Measurements from ENCODE around the gene SRC.

SRC gene

DNA sequence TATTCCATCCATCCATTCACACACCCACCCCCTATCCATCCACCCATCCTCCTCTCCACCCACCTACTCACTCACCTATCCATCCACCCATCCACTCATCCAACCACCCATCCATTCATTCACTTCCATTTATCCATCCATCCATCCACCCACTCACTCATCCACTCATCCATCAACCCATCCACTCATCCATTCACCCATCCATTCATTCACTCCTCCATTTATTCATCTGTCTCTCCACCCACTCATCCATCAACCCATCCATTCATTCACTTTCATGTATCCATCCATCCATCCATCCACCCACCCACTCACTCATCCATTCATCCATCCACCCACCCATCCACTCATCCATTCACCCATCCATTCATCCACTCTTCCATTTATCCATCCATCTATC lies 84.1 kb downstream of the SRC start:
- DNase-seq (ENCODE audit: low read depth in 1 of 2, low spot score in 1 of 2), result no peak
- Histone ChIP-seq H3K4me3 (replicated peaks; ENCODE audit: insufficient read depth, low read length) (no peak overlapping the region), H3K27ac (replicated peaks) (no peak overlapping the region), H3K27me3 (ENCODE audit: insufficient read depth, poor library complexity, severe bottlenecking) (peaks cover 6% of the 10 kb centered on the region)
- TF ChIP-seq, protein P1, sequence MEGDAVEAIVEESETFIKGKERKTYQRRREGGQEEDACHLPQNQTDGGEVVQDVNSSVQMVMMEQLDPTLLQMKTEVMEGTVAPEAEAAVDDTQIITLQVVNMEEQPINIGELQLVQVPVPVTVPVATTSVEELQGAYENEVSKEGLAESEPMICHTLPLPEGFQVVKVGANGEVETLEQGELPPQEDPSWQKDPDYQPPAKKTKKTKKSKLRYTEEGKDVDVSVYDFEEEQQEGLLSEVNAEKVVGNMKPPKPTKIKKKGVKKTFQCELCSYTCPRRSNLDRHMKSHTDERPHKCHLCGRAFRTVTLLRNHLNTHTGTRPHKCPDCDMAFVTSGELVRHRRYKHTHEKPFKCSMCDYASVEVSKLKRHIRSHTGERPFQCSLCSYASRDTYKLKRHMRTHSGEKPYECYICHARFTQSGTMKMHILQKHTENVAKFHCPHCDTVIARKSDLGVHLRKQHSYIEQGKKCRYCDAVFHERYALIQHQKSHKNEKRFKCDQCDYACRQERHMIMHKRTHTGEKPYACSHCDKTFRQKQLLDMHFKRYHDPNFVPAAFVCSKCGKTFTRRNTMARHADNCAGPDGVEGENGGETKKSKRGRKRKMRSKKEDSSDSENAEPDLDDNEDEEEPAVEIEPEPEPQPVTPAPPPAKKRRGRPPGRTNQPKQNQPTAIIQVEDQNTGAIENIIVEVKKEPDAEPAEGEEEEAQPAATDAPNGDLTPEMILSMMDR (IDR thresholded peaks at IDR 0.05; ENCODE audit: insufficient read depth, low read length), result no peak
- TF ChIP-seq, protein P2, sequence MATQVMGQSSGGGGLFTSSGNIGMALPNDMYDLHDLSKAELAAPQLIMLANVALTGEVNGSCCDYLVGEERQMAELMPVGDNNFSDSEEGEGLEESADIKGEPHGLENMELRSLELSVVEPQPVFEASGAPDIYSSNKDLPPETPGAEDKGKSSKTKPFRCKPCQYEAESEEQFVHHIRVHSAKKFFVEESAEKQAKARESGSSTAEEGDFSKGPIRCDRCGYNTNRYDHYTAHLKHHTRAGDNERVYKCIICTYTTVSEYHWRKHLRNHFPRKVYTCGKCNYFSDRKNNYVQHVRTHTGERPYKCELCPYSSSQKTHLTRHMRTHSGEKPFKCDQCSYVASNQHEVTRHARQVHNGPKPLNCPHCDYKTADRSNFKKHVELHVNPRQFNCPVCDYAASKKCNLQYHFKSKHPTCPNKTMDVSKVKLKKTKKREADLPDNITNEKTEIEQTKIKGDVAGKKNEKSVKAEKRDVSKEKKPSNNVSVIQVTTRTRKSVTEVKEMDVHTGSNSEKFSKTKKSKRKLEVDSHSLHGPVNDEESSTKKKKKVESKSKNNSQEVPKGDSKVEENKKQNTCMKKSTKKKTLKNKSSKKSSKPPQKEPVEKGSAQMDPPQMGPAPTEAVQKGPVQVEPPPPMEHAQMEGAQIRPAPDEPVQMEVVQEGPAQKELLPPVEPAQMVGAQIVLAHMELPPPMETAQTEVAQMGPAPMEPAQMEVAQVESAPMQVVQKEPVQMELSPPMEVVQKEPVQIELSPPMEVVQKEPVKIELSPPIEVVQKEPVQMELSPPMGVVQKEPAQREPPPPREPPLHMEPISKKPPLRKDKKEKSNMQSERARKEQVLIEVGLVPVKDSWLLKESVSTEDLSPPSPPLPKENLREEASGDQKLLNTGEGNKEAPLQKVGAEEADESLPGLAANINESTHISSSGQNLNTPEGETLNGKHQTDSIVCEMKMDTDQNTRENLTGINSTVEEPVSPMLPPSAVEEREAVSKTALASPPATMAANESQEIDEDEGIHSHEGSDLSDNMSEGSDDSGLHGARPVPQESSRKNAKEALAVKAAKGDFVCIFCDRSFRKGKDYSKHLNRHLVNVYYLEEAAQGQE (IDR thresholded peaks at IDR 0.05; ENCODE audit: insufficient replicate concordance, low read depth), result no peak
- no peak for TF ChIP-seq POLR2AphosphoS5 (IDR thresholded peaks at IDR 0.05; ENCODE audit: low read depth)

DNA sequence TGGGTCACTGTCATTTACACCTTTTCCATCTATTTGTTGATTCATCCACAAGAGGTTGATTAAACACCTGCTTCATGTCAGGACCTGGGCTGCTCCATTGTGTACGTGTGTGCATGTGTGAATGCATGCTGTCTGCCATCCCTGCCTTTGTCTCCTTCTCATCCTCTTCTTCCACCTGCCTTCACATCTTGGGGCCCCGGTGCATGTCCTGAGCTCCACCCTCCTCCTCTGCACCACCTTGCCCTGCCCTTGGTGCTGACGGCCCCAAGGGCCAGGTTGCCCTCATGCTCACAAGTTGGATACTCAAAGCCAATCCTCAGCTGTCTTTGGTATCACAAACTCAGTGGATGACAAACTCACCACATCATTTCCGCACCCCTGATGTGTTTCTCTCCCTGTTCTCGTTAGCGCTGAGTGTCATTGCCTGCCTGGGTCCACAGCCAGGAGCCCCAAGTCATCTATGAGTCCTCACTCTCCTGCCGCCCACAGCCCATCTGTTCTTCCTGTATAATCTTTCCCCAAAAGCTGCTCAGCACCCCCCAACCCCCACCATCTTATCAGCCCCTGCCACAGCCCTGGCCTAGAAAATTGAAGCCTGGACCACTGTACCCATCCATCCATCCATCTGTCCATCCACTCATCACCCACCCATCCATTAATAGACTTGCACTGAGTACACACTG lies 85.0 kb downstream of the SRC start:
- DNase-seq (ENCODE audit: low read depth in 1 of 2, low spot score in 1 of 2), result no peak
- no peak overlapping the region for H3K27ac ChIP-seq (replicated peaks)
- H3K4me3 ChIP-seq (replicated peaks; ENCODE audit: insufficient read depth, low read length), result no peak overlapping the region
- TF ChIP-seq POLR2AphosphoS5 (IDR thresholded peaks at IDR 0.05; ENCODE audit: low read depth), result no peak
- H3K27me3 ChIP-seq (ENCODE audit: insufficient read depth, poor library complexity, severe bottlenecking), result peaks cover 3% of the 10 kb centered on the region

DNA sequence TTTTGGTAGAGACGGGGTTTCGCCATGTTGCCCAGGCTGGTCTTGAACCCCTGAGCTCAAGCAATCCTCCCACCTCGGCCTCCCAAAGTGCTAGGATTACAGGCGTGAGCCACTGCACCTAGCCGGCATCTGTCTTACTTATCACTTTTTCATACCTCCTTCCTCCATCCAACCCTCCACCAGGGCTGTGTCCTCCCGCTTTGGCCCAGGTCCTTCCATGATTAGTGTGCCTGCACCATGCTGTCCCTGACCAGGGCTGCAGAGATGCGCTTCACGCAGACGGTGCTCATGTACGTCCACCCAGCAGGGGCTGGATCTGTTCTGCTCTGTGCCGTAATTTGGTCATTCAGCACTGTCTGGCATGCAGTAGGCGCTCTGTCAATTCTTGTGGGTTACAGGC lies 85.8 kb downstream of the SRC start:
- no peak overlapping the region for H3K4me3 ChIP-seq (replicated peaks; ENCODE audit: insufficient read depth, low read length)
- no peak for DNase-seq (ENCODE audit: low read depth in 1 of 2, low spot score in 1 of 2)
- H3K27ac ChIP-seq (replicated peaks), result no peak overlapping the region
- H3K27me3 ChIP-seq (ENCODE audit: insufficient read depth, poor library complexity, severe bottlenecking), result no peaks in the 10 kb centered on the region
- no peak for TF ChIP-seq POLR2AphosphoS5 (IDR thresholded peaks at IDR 0.05; ENCODE audit: low read depth)
- TF ChIP-seq, protein P1 (IDR thresholded peaks at IDR 0.05; ENCODE audit: insufficient read depth, low read length), result no peak
- no peak for TF ChIP-seq GABPA (IDR thresholded peaks at IDR 0.05; ENCODE audit: low read depth)
- TF ChIP-seq, protein P2 (IDR thresholded peaks at IDR 0.05; ENCODE audit: insufficient replicate concordance, low read depth), result no peak
- no peak for TF ChIP-seq SPI1 (IDR thresholded peaks at IDR 0.05; ENCODE audit: borderline replicate concordance, low read depth)

DNA sequence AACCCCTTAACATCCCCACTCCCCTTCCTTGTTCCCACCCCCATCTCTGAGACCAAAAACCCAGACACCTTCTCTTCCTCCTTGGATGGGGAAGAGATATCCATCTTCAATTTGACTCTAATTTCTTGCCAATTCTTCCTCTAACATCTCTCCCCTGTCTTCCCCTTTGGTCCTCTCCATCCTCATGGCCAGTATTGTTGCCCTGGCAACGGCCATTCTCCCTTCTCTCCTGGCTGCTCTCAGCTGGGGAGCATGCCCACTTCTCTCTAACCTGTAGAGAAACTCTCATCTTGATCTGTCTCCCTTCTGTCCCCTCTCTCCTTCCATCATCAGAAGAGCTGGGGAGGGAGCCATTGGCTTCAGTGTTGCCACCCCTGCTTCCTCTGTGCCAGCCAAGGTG lies 86.7 kb downstream of the SRC start:
- no peak overlapping the region for H3K27ac ChIP-seq (replicated peaks)
- H3K27me3 ChIP-seq (ENCODE audit: insufficient read depth, poor library complexity, severe bottlenecking), result no peaks in the 10 kb centered on the region
- DNase-seq (ENCODE audit: low read depth in 1 of 2, low spot score in 1 of 2), result no peak
- TF ChIP-seq SPI1 (IDR thresholded peaks at IDR 0.05; ENCODE audit: borderline replicate concordance, low read depth), result no peak
- TF ChIP-seq, protein P2 (IDR thresholded peaks at IDR 0.05; ENCODE audit: insufficient replicate concordance, low read depth), result no peak
- TF ChIP-seq, protein P1 (IDR thresholded peaks at IDR 0.05; ENCODE audit: insufficient read depth, low read length), result no peak
- TF ChIP-seq POLR2AphosphoS5 (IDR thresholded peaks at IDR 0.05; ENCODE audit: low read depth), result no peak
- TF ChIP-seq GABPA (IDR thresholded peaks at IDR 0.05; ENCODE audit: low read depth), result no peak
- no peak overlapping the region for H3K4me3 ChIP-seq (replicated peaks; ENCODE audit: insufficient read depth, low read length)

Data from HL-60 (cell line).